ENCODE data around the gene DNAH14.
"Not testable (repeated sequence)": the region's sequence is repeated elsewhere in the genome, so short reads cannot be mapped to it uniquely, and the experiment has no call there.

DNAH14 gene

DNA sequence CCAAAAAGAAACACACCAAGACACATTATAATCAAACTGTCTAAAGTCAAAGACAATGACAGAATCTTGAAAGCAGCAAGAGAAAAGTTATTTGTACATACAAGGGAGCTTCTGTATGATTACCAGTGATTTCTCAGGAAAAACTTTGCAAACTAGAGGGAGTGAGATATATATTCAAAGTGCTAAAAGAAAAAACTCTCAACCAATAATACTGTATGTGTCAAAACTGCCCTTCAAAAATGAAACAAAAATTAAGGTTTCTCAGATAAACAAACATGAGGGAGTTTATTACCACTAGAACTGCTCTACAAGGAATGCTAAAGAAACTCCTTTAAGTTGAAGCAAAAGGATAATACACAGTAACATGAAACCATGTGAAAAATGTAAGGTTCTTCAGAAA lies 418.9 kb downstream of the DNAH14 start:
- no peak for DNase-seq (ENCODE audit: low spot score)

DNA sequence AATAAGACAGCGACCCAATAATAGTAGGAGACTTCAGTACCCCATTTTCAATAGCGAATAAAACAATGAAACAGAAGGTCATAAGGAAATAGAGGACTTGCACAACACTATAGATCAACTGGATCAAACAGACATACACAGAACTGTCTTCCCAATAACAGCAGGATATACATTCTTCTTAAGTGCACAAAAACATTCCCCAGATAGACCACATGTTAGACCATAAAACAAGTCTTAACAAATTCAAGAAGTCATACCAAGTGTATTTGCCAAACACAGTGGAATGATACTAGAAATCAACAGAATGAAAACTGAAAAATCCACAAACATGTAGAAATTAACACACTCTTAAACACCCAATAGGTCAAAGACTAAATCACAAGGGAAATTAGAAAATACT lies 420.4 kb downstream of the DNAH14 start:
- no peak for DNase-seq (ENCODE audit: low spot score)

DNA sequence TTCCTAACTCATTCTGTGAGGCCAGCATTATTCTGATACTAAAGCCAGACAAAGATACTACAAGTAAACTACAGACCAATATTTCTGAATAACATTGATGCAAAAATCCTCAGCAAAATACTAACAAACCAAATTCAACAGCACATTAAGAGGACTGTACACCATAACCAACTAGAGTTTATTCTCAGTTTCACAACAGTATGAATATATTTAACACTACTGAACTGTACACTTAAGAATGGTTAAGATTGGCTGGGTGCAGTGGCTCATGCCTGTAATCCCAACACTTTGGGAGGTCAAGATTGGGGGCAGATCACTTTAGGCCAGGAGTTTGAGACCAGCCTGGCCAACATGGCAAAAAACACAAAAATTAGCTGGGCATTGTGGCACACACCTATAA lies 421.4 kb downstream of the DNAH14 start:
- no peak for DNase-seq (ENCODE audit: low spot score)

DNA sequence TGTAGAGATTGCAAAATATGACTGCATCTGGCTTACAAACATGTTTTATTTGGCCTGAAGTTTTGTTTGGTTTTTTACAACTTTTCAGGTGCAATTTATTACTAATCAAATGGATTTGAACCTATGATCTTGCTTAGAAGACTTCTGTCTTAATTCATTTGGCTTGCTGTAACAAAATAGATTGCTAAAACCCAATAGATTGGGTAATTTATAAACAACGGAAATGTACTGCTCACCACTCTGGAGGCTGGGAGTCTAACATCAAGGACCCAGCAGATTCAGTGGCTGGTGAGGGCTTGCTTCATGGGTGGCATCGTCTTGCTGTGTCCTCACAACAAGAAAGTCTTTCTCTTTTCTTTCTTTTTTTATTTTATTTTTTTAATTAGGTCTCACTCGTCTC lies 425.4 kb downstream of the DNAH14 start:
- DNase-seq (ENCODE audit: low spot score), result no peak

DNA sequence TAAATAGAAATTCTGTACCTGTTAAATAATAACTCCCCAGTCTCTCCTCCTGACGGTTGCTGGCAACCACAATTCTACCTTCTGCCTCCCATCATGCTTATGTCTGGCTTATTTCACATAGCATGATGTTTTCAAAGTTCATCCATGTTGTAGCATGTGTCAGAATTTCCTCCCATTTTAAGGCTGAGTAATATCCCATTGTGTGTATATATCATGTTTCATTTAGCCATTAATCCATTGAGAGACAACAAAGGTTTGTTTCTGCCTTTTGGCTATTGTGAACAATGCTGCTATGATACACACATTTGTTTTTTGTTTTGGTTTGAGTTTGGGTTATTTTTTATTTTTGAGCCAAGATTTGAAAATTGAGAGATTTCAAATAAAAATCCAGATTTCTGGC lies 426.4 kb downstream of the DNAH14 start:
- no peak for DNase-seq (ENCODE audit: low spot score)

DNA sequence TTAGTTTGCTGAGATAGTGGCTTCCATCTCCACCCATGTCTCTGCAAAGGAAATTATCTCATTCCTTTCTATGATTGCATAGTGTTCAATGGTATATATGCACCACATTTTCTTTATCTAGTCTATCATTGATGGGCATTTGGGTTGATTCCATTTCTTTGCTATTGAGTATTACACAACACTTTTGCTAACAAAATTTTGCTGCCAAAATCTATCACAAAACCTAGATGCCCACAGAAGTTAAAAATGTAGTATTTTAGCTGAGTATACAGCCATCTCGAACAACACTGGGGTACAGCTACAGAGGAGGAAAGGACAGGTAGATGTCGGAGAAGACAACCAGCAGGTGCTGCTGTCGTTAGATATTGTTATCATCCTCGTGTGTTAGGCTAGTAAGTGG lies 430.6 kb downstream of the DNAH14 start:
- DNase-seq (ENCODE audit: low spot score), result no peak

DNA sequence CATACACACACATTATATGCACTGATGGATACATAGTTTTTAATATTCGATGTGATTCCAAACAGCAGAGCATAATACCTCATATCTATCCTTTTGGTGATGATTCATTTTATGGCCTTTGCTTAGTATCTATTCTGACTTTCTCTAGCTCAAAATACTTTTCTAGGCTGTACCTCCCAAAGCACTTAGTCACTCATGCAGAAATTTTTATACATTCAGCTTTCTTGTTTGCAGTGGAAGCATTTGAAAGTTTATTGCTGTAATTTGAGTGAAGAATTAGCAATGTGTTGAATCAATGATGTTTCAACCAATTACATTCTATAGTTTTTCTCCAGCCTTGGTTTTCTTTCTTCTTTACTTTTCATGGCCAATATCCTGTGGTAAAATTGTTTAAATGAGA lies 431.7 kb downstream of the DNAH14 start:
- DNase-seq (ENCODE audit: low spot score), result no peak

DNA sequence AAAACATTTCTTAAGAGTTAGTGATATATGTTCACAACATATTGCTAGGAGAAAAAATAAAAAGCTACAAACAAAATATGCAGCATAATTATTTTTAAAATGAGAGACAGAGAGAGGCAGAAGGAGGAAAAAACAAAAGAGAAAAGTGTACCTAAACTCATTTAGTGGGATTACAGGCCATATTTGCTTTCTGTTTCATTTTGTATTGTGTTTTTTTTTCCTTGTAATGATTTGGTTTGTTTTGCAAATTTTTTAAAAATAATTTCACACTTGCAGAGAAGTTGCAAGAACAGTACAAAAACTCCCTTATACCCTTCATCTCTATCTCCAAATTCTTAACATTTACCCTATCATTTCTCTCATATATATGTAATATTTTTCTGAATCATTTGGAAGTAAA lies 433.3 kb downstream of the DNAH14 start:
- DNase-seq (ENCODE audit: low spot score), result no peak

DNA sequence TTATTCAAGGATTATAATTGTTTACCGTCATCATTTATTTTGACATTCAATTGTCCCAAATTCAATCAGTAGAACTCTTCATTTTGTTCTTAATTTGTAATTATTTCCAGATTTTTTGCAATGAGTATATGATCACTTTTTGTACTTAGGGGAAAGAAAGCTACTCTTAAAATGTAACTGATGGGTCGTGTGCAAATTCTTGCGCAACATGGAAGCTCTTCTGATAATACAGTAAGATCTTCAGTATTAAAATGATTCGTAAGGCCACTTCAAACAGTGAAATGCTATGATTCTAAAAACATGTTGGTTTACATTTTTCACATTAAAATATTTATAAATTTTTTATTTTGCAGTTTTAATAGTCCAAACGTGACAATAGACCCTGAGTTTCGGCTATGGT lies 435.0 kb downstream of the DNAH14 start:
- DNase-seq (ENCODE audit: low spot score), result no peak

DNA sequence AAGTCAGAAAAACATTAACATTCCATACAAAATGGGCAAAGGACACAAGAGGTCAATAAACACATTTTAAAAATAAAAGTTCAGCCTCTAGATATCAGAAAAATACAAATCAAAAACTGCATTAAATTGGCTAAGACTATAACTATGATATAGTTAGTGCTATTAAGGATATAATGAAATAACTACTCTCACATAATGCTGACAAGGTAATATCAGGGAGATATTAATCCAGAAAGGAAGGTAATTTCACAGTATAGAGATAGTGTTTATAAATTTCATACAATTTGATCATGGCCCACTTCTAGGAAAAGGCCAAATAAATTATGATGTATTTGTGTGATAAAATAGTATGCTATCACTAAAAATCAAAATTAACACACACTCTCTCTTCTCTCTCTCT lies 436.5 kb downstream of the DNAH14 start:
- DNase-seq (ENCODE audit: low spot score), result no peak

DNA sequence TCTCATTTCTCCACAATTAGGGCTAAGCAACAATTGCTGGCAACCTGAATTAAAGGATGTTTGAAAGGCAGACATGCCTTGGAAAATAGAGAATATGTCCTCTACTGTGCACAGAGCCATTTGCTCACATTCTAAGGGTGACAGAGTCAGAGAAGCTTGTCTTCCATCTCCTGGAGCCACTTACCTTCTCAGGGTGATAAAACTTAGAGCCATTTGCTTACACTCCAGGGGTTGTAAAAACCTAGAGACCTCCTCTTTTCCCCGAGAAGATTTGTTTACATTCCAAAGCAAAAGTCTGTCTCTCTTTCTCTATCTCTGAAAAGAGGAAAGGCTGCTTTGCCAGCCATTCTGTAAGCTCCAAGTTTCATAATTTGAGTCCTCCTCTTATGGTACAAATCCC lies 437.1 kb downstream of the DNAH14 start:
- no peak for DNase-seq (ENCODE audit: low spot score)

DNA sequence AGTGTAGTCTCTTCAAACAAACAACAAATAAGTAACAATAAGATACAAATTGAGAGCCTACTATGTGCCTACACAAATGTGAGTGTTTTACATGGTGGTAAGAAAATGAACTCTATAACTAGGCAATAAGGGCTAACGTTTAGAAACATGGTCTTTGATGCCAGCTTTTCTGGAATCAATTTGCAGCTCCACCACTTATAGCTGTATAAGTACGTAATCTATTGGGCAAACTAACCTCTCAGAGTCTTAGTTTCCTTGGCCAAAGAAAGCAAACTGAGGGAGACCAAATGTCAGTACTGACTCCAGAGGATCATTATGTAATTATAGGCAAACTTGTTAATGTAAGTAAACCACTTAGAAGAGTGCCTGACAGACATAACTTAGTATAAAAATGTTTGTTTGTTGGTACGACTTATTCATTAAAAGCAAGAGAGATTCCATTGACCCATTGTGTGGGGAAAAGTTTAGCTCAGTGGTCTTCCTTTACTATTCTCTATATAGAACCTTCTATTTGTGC lies 438.6 kb downstream of the DNAH14 start:
- no peak for DNase-seq (ENCODE audit: low spot score)

DNA sequence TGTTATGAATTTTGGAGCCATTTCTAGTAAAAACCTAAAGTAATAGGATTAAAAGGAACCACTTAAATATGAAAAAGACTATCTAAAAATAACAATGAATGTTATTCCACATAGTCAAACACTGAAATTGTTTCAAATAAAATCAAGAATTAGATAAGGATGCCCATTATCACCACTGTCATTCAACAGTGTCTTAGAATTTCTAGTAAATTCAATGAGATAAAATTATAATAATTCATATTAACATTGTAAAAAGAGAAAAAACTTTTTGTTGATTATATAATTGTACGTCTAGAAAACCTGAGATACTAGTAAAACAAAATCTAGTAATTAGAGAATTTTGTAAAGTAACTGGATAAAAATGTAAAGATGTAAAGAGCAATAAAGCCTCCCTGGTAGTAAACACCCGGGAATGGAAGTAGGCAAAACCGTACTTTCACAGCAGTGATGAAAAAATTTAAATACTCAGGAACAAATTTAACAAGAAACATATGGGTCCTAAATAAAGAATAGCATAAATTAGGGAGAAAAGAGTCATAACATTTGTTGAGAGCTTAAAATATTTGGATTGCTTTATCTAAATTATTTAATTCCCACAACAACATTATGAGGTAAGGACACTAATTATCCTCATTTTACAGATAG lies 442.0 kb downstream of the DNAH14 start:
- no peak for DNase-seq (ENCODE audit: low spot score)

DNA sequence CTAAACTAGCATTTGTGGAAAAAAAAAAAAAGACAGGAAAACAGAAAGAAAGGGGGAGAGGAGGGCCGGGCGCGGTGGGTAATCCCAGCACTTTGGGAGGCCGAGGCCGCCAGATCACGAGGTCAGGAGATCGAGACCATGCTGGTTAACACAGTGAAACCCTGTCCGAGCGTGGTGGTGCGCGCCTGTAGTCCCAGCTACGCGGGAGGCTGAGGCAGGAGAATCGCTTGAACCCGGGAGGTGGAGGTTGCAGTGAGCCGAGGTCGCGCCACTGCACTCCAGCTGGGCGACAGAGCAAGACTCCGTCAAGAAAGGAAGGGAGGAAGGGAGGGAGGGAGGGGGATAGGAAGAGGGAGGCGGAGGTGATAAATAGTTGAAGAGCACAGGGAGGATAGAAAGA lies 443.7 kb downstream of the DNAH14 start:
- no peak for DNase-seq (ENCODE audit: low spot score)

DNA sequence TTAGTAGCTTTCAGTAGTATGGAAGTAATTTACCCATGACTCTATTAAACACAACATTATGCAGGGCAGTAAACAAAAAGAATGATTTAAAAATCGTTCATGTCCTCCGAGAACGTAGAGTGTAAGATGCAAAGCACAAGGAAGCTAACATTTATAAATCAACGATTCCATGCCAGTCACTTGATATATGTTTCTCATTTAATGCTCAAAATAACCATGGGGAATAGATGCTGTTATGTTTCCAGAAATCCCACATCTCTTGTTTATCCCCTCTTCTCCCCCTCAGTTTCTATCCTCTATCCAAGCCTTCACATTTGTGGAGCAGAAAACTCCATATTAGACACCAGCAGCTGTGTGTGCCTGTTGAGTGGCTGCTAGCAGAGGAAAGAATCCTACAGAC lies 445.5 kb downstream of the DNAH14 start:
- DNase-seq (ENCODE audit: low spot score), result no peak

DNA sequence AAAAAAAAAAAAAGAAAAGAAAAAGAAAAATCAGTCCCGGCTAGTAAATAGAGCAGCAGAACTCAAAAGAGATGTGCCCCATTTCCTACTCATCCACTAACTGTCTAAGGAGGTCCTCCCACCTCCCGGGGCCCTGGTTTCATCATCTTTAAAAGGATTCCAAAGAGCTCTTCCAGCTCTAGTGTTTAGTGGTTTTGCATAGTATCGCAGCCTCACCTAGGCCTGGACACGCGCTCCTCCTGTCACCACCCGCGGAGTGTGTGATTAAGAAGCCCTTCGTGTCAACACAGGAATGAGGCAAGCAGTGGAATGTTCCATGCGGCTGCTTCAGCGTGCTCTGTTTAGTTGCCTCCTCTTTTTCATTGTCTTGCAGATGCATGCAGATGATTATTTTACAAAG lies 449.4 kb downstream of the DNAH14 start:
- peak; percentile 23 for DNase-seq (ENCODE audit: low spot score)

DNA sequence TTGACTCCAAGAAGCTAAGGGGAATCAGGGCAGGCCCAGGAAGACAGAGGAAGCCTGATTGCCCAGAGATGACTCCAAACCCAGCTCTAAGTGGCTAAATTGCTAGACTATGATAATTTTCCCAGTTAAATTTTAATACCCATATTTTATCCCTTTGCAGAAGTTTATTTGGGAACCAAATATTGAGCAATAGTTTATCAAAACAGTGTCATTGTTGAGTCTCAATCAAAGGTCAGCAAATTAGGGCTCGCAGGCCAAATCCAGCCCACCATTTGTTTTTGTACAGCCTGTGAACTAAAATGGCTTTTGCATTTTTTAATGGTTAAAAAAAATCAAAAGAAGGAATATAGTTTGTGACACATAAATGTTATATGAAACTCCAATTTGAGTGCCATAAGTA lies 451.2 kb downstream of the DNAH14 start:
- no peak for DNase-seq (ENCODE audit: low spot score)

DNA sequence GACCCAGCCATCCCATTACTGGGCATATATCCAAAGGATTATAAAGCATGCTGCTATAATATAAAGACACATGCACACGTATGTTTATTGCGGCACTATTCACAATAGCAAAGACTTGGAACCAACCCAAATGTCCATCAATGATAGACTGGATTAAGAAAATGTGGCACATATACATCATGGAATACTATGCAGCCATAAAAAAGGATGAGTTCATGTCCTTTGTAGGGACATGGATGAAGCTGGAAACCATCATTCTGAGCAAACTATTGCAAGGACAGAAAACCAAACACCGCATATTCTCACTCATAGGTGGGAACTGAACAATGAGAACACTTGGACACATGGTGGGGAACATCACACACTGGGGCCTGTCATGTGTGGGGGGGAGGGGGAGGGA lies 457.4 kb downstream of the DNAH14 start:
- not testable (repeated sequence) for DNase-seq (ENCODE audit: low spot score)

DNA sequence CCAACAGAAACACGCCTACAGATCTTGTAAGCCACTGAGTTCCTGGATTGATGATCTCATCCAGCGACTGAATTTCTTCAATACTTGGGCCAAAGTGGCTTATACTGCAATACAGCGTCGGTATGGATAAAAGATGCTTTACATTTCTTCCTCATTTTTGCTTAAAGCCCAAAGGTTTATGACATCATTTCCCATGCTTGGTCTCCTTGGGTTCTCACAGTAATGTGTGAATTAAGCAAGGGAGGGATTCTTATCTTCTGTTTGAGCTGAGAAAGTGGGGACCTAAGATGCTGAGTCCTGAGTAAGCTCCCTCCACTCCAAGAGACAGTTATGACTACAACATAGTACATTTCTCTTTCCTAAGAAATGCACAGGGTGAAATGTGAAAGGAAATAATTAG lies 458.9 kb downstream of the DNAH14 start:
- no peak for DNase-seq (ENCODE audit: low spot score)

DNA sequence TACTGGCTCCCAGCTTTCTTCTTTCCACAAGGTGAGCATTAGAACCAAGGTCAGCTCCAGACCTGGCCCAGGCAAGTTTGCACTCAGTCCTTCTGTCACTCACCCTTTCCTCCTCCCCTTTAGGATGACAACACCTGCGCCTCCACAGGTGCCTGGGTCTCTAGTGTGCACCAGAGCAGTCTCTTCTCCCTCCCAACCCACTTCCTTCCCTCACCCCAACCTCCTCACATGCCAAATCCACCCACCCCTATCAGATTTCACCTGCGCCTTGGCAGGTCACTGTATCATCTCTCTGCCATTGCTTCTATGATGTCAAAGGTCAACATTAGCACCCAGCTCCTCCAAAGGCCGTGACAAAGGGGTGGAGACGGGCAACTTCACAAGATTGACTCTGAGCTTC lies 460.4 kb downstream of the DNAH14 start:
- DNase-seq (ENCODE audit: low spot score), result no peak

DNA sequence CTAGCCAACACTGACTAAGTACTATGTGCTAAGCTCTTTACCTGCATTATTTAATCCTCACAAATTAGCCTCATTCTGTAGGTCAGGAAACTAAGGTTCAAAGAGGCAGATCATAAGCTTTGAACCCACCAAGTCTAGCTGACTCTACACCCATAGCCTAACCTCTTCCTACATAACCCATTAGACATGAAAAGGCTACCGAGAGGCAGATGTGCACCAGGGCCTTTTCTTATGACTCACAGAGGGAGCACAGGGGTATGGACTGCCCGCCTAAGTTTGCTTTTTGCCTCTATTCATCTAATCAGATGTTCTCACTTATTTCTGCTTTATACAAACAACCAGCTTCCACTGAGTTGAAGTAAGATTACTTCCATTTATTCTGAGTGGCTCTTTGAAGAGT lies 466.9 kb downstream of the DNAH14 start:
- no peak for DNase-seq (ENCODE audit: low spot score)

DNA sequence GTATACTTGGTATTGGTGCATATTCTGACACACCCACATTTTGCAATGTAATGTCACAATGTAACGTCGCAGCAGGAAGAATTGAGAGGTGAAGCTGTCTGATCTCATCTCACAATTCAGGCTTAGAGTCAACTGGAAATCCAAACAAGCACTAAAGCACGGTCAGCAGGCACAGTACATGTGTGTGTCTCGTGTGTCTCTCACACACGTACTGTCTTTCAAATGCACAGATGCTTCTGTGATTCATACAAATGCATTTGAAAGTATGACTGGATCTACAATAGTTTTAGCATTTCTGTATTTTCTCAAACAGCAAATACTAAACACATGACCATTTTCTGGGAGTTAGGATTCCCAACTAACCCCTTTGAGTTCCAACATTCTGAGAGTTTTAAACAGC lies 471.5 kb downstream of the DNAH14 start:
- DNase-seq (ENCODE audit: low spot score), result no peak

DNA sequence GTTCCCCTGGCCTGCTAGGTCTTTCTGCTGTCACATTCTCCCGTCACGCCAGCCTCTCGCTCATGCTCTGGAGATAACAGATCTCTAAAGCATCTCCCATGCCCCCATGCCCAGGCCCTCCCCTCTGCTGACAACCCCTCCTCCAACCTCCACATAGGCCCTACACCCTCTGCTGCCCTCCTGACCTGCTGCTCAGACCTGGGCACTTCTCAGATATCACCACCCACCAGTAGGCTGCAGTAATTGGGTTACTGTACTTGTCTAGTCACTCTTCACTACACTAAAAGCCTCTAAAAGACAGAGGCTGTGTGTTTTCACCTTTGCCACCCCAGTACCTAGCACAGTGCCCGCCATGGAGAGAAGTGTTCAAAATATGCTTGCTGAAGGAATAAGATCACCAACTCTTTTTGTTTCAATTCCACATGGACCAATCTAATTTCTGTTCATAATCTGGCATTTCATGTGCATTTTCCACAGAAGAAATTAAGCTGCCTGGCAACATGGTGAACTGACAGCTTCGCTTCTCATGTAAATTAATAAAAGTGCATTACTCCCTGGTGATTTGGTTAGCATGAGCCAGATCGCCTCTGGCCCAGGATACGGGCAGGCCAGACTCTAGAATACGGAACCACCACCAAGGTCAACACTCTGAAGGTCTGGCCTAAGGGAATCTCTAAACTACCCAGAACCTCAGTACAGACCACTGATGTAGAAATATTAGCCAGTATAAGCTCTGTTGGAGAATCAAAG lies 477.7 kb downstream of the DNAH14 start:
- DNase-seq (ENCODE audit: low spot score), result no peak

DNA sequence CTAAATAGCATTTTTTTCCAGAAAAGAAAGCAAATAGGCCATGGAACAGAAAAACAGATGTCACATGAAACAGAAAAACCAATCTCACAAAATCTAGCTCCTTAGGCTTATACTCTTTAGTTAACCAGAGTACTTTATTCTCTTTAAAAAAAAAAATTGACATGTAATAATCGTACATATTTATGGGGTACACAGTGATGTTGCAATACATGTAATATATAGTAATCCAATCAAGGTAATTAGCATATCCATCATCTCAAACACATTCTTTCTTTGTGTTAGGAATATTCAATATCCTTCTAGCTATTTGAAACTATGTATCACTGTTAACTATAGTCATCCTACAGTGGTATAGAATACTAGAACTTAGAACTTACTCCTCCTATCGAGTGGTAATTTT lies 478.3 kb downstream of the DNAH14 start:
- no peak for DNase-seq (ENCODE audit: low spot score)

All from HuH-7.5 (cell line).